HG02798 (cell line): ENCODE measurements around the gene KL.

ENCODE experiments used
- ATAC-seq: cut with Tn5 transposase; IDR thresholded peaks from one replicate; pipeline ENCODE4 v1.9.1; 2021; ENCODE audit warnings: mild to moderate bottlenecking; ENCODE audit not compliant: unreplicated experiment, poor library complexity

KL gene

DNA sequence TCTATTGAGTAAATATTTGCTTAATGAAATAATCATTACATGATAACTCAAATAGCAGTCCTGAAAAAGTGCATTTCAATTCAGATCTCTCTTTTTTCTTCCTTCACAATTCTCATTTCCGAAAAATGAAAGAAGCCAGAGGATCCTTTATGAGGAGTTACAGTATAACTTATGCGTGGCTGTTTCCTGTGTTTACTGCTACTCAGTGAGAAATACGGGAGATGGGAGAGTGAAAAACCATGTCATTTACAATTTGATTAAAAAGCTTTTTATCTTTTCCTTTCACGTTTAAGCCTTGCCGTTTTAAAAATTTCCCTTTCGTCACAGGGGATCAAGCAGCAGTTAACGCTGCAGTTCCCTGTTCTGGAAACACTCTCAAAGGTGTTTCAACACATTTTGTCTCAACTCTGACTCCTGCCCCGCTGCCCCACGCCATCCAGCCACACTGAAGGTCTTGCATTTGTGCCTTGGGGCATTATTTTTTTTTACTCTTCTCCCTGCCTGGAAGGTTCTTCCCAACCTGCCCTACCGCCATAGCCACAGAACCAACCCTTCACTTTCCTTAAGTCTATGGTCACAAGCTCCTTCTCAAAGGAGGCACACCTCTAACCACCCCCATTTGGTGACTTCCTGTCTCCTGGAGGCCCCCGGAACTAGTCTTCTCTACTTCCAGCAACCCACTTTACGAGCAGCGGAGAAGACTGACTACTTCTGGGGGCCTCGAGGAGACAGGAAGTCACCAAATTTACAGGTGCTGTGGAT, 17.0 kb downstream of the KL start:
- peak; percentile 89 for ATAC-seq

DNA sequence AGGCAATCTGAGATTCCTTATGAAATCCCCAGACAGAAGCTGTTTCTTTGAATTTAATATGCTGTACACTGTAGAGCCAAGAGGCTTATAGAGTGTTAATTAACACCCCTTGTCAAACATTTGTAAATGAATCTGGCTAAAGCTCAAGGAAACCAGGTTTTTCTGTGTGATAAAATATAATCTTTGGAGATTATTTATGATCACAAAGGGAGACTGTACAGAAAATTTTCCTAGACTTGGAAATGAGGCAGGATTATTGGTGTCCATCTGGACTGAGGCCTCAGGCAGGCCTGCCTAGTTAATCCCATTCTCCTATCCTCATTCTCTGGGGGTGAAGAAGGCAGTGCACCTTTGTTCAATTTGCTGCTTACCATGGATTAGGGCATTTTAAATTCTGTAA, 17.8 kb downstream of the KL start:
- no peak for ATAC-seq

GRCh38 chr13:33034882-33035520, 18.8 kb downstream of the KL start:
- no peak for ATAC-seq

DNA sequence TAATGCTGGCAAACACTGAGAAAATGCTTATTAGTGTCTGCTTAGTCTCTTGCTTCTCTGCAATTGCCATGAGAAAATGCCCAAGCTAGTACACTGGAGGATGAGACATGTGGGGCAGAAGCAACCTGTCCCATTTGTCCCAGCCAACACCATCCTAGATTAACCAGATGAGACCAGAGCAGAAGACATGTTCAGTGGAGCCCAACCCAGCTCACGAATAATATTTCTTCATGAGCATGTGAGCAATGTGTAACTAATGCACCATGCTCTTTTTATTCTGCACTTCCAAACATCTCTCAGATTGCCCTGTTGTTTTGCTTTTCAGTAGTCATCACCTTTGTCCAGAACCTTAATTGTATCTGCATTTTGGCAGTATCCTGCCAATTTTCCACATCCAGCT, 21.4 kb downstream of the KL start:
- no peak for ATAC-seq

DNA sequence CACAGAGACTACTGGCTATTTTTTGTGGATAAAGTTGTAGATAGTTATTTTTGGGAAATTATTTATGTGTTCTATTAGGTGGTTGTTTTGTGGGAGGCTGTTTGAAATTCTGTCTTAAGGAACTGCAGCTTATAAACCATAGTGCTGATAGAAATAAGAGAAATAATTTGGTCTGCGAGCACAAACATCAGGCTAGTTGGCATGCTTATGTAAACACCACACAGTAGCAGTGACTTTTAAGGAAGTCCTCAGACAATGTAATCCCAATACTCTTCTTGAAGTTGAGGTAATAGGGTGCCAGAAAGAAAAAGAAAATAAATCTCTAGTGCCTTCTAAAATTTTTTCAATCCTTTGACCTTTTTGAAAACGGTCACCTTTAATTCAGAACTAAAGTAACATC, 23.9 kb downstream of the KL start:
- no peak for ATAC-seq

DNA sequence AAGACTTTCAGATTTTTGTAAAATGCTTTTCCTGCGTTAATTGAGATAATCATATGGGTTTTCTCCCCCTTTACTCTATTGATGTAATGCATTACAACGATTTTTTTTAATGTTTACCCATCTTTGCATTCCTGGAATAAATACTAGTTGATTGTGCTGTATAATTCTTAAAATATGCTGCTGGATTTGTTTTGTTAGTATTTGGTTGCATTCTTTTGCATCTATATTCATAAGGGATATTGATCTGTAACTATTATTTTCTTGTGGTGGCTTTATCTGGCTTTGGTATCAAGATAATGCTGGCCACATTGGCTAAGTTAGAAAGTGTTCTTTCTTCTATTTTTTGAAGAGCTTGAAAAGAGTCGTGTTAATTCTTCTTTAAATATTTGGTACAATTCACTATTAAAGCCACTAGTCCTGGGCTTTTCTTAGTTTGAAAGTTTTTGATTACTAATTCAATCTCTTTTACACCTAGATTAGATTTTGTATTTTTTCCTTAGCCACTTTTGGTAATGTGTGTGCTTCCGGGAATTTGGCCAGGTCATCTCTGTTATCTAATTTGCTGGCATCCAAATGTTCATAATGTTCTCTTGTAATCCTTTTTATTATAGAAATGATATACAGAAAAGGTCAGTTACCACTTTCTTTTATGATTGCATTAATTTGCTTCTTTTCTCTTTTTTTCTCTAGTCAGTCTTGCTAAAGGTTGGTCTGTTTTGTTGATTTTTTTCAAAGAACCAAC, 29.8 kb downstream of the KL start:
- ATAC-seq: no peak

DNA sequence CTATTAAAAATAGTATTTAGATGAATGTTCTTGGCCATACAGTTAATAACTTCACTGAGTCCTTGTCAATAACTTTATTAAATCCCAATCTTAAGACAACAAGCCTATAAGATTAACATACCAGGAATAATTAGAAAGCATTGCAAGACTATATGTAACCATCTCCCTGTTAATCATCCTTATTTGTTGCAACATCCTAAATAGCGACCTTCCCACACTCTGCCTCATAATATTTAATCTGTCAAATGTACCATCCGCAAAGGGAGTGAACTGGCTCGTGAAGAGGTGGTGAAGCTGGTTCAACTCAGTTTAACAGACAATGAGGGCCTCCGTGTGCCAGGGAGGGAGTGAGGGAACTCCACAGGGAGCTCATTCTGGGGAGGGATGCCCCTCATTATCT, 33.9 kb downstream of the KL start:
- no peak for ATAC-seq

DNA sequence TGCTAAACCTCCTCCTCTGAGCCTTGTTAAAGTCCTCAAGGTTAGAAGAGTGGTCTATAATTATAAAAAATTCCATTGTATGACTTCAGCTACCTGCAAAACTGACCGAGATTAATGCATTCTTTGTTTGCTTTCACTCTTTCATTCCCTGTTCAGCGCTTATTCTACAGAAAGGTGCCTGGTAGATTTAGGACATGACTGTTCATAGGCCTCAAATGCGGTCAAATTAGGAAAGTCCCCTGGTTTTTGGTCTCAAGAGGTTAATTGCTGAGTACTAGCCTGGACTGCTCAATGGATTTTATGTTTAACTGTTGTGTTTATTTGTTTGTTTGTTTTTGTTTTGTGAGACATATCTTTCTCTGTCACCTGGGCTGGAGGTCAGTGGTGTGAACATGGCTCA, 35.4 kb downstream of the KL start:
- peak; percentile 89 for ATAC-seq

- ATAC-seq: no peak
Observed at GRCh38 chr13:33052506-33053280, 36.5 kb downstream of the KL start.

DNA sequence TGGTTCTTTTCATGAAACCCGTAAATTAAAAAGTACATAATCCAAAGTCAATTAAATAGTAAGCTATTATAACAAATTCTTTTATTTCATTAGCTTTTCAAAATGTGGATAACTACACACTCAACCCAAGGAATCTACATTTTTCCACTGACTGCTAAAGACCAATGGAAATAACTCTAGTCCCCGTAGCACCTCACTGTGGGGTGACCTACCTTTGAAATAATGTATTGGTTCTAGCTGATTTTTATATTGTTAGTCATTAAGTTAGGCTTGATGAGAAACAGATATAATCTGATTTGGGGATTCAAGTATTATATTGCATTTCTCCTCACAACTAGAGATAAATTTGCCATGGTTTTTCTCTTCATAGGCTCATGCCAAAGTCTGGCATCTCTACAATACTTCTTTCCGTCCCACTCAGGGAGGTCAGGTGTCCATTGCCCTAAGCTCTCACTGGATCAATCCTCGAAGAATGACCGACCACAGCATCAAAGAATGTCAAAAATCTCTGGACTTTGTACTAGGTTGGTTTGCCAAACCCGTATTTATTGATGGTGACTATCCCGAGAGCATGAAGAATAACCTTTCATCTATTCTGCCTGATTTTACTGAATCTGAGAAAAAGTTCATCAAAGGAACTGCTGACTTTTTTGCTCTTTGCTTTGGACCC, 37.3 kb downstream of the KL start:
- ATAC-seq: no peak

DNA sequence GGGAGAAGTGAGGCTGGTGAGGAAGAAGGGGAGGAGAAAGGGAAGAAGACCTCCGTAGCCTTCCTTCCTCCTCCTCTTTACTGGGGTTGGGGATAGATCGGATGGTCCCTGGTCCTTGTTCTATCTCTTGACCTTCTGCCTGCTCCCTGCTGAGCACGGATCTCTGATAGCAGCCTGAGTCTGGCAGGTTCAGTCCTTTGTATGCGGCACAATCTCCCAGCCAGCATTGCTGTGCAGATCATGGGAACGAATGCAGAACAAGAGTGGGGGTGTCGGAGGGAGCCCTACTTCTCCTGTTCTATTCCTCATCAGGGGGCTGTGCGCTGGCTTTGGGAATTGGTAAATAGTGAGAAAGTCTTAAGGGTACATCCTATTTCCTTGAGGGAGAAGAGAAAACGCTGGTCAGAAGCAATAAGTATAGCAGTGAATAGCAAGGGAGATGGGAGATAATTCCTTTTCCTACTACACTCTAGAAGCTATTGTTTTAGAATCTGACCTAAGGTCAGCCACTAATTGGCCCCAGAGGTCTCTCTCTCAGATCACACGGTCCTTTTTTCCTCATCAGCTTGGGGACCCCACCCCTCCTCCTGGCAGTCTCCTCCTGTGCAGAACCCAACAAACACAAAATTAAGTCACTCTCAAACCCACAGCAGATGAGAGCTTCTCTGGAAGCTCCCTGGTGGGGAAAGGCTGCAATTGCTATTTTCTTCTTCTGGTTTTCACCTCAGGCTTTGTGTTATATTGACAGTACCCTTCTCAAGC, 41.0 kb downstream of the KL start:
- peak; percentile 60 for ATAC-seq

DNA sequence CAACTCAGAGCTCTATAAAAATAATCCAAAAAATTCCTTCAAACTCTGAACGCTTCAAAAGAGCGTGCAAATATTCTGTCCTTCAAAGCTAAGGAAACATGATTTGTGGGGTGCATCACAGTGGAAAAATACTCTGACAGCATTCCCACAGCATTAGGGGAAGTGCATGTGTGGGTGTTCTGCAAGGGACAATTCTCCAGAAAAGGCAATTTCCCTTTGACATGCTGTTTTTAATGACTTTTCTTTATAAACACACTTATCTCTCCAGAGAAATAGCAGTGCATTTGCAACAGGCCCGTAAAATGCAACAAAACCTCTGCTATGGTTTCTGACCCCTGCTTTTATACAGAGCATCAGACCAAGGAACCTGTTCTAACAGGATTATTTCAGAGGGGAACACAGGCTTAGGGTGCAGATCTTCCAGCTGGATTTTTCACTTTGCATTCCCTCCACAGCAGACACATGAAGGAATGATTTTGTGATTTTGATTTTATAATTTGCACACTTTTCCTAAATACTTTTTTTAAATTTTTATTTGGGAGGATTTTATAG, 42.6 kb downstream of the KL start:
- ATAC-seq: no peak

- no peak for ATAC-seq
Observed at GRCh38 chr13:33060815-33061214, 44.6 kb downstream of the KL start.

GRCh38 chr13:33066329-33066728, 50.1 kb downstream of the KL start:
- ATAC-seq: no peak

DNA sequence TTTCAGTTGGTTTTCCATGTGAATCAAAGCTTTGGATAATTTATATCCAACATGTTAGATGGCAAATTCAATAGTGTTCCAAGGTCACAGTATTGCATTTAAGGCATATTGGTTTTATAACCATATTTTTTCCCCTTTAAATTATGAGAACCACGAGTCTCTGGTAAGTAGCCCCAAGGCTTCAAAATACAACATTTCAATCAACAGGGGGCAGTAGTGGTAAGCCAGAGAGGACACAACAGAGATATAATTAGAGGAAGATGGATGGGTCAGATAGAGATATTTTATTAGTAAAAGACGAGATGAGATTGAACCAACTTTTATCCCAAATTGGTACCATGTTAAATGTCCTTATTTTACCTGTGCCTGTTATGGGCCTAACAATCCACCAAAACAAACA, 53.1 kb downstream of the KL start:
- ATAC-seq: no peak

- no peak for ATAC-seq
Observed at GRCh38 chr13:33070713-33071112, 54.5 kb downstream of the KL start.

- ATAC-seq: no peak
Observed at GRCh38 chr13:33072282-33072681, 56.1 kb downstream of the KL start.

DNA sequence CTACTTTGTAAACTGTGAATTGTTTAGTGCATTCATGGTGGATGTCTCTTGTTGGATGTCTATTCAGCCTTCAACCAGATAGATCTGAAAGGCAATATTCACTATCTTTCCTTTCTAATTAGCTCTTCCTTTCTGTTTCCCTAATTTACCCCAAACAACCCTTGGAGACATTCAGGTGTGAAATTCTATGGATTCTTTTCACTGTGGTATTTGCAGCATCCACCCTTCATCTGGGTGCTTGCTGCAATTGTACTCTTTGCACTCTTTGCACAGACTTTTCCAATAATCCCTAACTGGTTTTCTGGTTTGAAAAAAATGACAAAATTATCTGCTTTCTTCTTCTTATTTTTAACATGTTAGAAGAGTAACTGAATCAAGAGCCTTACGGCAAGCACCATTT, 56.5 kb downstream of the KL start:
- no peak for ATAC-seq

GRCh38 chr13:33073338-33073737, 57.1 kb downstream of the KL start:
- ATAC-seq: no peak
